Uterus (tissue), 4 donors: ENCODE results near the gene CDC5L. TPM values are rescaled to one million over a fixed set of nuclear protein-coding genes. Genes with fewer than 3 reads are reported as not detected.

Experiments used
- DNase-seq, 2 donors: peaks; one replicate each; pipeline ENCODE4 v3.0.0-alpha.2; 2019 to 2020
- H3K27ac ChIP-seq, 2 donors: fragments of 200-600 bp; sonication (generic); 1 replicate in 1 of 2; 2 replicates in 1 of 2; pipeline ENCODE4 v1.5.1; 2016 to 2018
- H3K27me3 ChIP-seq, 2 donors: fragments of 200-600 bp; sonication (generic); one replicate each; pipeline ENCODE4 v1.5.1; 2018 to 2019; ENCODE audit warnings: control low read depth in 1 of 2
- H3K36me3 ChIP-seq, 2 donors: fragments of 200-600 bp; sonication (generic); one replicate each; pipeline ENCODE4 v1.5.1; 2019; ENCODE audit warnings: control low read depth in 1 of 2
- H3K4me1 ChIP-seq, 2 donors: fragments of 200-600 bp; sonication (generic); one replicate each; pipeline ENCODE4 v1.5.1; 2018 to 2019; ENCODE audit warnings: control low read depth in 1 of 2
- H3K4me3 ChIP-seq, 2 donors: fragments of 200-600 bp; sonication (generic); 1 replicate in 1 of 2; 2 replicates in 1 of 2; pipeline ENCODE4 v1.5.1; 2018 to 2019; ENCODE audit warnings: mild to moderate bottlenecking in 1 of 2
- H3K9me3 ChIP-seq, 2 donors: fragments of 200-600 bp; sonication (generic); one replicate each; pipeline ENCODE4 v1.5.1; 2019; ENCODE audit warnings: control low read depth in 1 of 2
- POLR2A ChIP-seq, 2 donors: fragments of 450-650 bp; IDR thresholded peaks; one replicate each; pipeline ENCODE4 v1.6.1; 2016; ENCODE audit warnings: antibody characterized with exemption in 2 of 2, mild to moderate bottlenecking in 1 of 2, moderate library complexity in 1 of 2
- intact Hi-C: fragments of 100-400 bp; cut with DNase I; formaldehyde crosslinking; loops from one replicate; pipeline ENCODE4 v1.15.1; 2023; ENCODE audit warnings: low total_unique reads
- total RNA-seq, 4 donors: library from RNA; depleted of rRNA in 3 of 4; stranded (reverse); fragments of >200 nt in 3 of 4; gene quantifications; one replicate each; pipeline versions ENCODE4 v1.1.0 to v1.2.4, GENCODE V29; 2014 to 2023
- TF ChIP-seq, protein P1 (sequence below), 4 experiments: fragments of 200-600 bp in 2 of 4; fragments of 450-650 bp in 2 of 4; sonication (generic) in 2 of 4; IDR thresholded peaks; one replicate each; pipeline ENCODE4 v1.5.1; 2016 to 2019; ENCODE audit warnings: antibody characterized with exemption in 4 of 4, mild to moderate bottlenecking in 2 of 4, moderate library complexity in 1 of 4
- donor health status: DM: yes; HTN: yes; CAD: no.

Gene CDC5L
- total RNA-seq, 4 donors from 2014 or later: 8.7 to 42.0 (median 20.0) TPM

DNA sequence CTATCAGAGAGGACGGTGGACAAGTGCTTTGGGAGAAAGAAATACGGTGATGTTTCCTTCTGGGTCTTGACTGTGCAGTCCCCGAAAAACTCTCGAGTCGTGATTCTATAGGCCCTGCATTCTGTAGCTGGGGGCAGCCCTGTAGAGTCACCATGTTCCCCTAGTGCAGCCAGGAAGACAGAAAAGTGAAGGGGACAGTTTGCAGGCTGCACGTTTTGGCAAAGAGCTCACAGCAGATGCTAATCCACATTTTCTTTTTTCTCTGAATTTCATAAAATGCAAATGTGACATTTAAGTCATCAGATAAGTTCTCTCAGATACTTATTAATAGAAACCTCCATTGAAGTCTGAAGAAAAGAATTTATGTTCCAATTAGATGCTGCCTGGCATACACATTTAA lies 25.6 kb upstream of the CDC5L start:
- H3K4me1 ChIP-seq: no peaks in the 10 kb centered on the region
- intact Hi-C loops: no loop called here
- no peak overlapping the region for H3K27ac ChIP-seq
- no peaks in the 10 kb centered on the region for H3K27me3 ChIP-seq
- DNase-seq: no peak
- TF ChIP-seq POLR2A (IDR thresholded peaks at IDR 0.05): no peak
- TF ChIP-seq, protein P1, sequence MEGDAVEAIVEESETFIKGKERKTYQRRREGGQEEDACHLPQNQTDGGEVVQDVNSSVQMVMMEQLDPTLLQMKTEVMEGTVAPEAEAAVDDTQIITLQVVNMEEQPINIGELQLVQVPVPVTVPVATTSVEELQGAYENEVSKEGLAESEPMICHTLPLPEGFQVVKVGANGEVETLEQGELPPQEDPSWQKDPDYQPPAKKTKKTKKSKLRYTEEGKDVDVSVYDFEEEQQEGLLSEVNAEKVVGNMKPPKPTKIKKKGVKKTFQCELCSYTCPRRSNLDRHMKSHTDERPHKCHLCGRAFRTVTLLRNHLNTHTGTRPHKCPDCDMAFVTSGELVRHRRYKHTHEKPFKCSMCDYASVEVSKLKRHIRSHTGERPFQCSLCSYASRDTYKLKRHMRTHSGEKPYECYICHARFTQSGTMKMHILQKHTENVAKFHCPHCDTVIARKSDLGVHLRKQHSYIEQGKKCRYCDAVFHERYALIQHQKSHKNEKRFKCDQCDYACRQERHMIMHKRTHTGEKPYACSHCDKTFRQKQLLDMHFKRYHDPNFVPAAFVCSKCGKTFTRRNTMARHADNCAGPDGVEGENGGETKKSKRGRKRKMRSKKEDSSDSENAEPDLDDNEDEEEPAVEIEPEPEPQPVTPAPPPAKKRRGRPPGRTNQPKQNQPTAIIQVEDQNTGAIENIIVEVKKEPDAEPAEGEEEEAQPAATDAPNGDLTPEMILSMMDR (IDR thresholded peaks at IDR 0.05): no peak
- H3K9me3 ChIP-seq: no peaks in the 10 kb centered on the region
- H3K4me3 ChIP-seq: no peak overlapping the region
- H3K36me3 ChIP-seq: no peaks in the 10 kb centered on the region

DNA sequence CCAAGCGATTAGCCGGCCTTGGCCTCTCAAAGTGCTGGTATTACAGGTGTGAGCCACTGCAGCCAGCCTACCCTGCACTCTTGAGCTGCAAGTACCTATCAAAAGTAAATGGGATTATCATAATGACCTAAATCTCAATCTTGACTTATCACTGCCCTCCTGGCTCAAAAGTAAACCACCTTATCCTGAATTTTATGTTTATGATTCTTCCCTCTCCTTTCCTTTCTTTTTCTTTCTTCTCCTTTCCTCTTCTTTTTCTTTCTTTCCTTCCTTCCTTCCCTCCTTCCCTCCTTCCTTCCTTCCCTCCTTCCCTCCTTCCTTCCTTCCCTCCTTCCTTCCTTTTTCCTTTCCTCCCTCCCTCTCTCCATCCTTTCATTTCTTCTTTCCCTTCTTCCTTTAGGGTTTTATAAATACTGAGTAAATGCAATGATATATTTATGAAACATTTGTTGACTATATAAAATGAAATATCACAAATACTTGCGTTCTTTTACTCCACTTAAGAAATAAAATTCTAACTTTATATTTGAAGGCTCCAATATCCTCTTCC lies 24.1 kb upstream of the CDC5L start:
- TF ChIP-seq, protein P1 (IDR thresholded peaks at IDR 0.05): no peak
- TF ChIP-seq POLR2A (IDR thresholded peaks at IDR 0.05): no peak
- intact Hi-C loops: no loop called here
- H3K4me3 ChIP-seq: no peak overlapping the region
- no peaks in the 10 kb centered on the region for H3K4me1 ChIP-seq
- no peaks in the 10 kb centered on the region for H3K36me3 ChIP-seq
- no peak for DNase-seq
- no peaks in the 10 kb centered on the region for H3K9me3 ChIP-seq
- no peaks in the 10 kb centered on the region for H3K27me3 ChIP-seq
- H3K27ac ChIP-seq: no peak overlapping the region

DNA sequence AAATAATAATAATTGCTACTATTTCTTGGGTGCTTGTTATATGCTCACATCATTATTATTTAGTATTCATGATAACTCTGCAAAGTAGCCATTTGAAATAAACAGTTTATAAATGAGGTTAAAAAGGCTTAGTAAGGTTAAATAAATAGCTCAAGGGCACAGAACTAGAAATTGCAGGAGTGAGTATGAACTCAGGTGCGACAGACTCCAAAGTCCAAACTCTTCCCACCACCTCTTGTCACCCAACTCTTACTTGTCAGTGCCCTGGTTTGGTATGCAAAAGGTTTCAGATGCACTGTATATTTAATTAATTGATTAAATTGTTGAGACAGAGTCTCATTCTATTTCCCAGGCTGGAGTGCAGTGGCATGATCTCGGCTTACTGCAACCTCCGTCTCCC lies 20.7 kb upstream of the CDC5L start:
- Histone ChIP-seq H3K4me1 (no peaks in the 10 kb centered on the region), H3K27me3 (no peaks in the 10 kb centered on the region), H3K4me3 (no peak overlapping the region), H3K9me3 (no peaks in the 10 kb centered on the region), H3K36me3 (no peaks in the 10 kb centered on the region), H3K27ac (no peak overlapping the region)
- TF ChIP-seq, protein P1 (IDR thresholded peaks at IDR 0.05): no peak
- TF ChIP-seq POLR2A (IDR thresholded peaks at IDR 0.05): no peak
- DNase-seq: no peak
- intact Hi-C loops: no loop called here

- H3K27me3 ChIP-seq: no peaks in the 10 kb centered on the region
- intact Hi-C loops: no loop called here
- H3K9me3 ChIP-seq: no peaks in the 10 kb centered on the region
- H3K36me3 ChIP-seq: no peaks in the 10 kb centered on the region
- DNase-seq: no peak
- no peaks in the 10 kb centered on the region for H3K4me1 ChIP-seq
- TF ChIP-seq, protein P1 (IDR thresholded peaks at IDR 0.05): no peak
- no peak for TF ChIP-seq POLR2A (IDR thresholded peaks at IDR 0.05)
- no peak overlapping the region for H3K27ac ChIP-seq
- no peak overlapping the region for H3K4me3 ChIP-seq
Observed at GRCh38 chr6:44367681-44368080, 19.8 kb upstream of the CDC5L start.

DNA sequence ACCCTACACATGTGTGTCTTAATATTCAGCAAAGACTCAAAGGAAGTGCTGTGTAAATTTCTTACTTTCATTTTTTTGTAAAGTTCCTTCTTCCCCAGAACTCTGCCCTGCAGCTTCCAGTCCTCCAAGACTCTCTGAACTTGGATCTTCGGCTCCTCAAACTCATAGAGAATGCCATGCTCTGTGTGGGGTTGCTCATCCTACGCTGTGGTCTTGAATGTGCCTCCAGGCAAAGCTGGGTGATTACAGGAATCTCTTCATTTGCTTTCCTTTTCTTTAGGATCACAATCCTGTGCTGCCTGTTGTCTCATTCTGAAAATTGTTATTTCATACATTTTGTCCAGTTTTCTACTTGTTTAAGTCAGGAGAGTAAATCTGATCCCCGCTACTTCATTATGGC lies 14.5 kb upstream of the CDC5L start:
- Histone ChIP-seq H3K36me3 (no peaks in the 10 kb centered on the region), H3K9me3 (no peaks in the 10 kb centered on the region), H3K27ac (no peak overlapping the region), H3K27me3 (no peaks in the 10 kb centered on the region), H3K4me3 (no peak overlapping the region), H3K4me1 (no peaks in the 10 kb centered on the region)
- TF ChIP-seq, protein P1 (IDR thresholded peaks at IDR 0.05): no peak
- no peak for TF ChIP-seq POLR2A (IDR thresholded peaks at IDR 0.05)
- intact Hi-C loops: no loop called here
- no peak for DNase-seq
